ENCODE results near the gene RARA.

DNA sequence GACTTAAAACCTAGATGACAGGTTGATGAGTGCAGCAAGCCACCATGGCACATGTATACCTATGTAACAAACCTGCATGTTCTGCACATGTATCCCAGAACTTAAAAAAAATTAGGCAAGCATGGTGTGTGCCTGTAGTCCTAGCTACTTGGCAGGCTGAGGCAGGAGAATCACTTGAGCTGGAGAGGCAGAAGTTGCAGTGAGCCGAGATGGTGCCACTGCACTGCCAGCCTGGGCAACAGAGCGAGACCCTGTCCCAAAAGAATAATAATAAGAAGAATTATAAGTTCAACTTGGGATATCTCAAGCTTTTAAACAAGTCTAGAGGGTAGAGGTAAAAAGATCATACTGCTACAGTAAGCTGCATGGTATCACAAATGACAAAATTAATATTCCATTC is 11.5 kb upstream of the RARA start:
- TF ChIP-seq EZH2 (IDR thresholded peaks at IDR 0.05; ENCODE audit: borderline replicate concordance, insufficient read depth, low read length, poor library complexity, severe bottlenecking), result no peak
- TF ChIP-seq, protein P1, sequence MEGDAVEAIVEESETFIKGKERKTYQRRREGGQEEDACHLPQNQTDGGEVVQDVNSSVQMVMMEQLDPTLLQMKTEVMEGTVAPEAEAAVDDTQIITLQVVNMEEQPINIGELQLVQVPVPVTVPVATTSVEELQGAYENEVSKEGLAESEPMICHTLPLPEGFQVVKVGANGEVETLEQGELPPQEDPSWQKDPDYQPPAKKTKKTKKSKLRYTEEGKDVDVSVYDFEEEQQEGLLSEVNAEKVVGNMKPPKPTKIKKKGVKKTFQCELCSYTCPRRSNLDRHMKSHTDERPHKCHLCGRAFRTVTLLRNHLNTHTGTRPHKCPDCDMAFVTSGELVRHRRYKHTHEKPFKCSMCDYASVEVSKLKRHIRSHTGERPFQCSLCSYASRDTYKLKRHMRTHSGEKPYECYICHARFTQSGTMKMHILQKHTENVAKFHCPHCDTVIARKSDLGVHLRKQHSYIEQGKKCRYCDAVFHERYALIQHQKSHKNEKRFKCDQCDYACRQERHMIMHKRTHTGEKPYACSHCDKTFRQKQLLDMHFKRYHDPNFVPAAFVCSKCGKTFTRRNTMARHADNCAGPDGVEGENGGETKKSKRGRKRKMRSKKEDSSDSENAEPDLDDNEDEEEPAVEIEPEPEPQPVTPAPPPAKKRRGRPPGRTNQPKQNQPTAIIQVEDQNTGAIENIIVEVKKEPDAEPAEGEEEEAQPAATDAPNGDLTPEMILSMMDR (IDR thresholded peaks at IDR 0.05; ENCODE audit: poor library complexity, severe bottlenecking), result no peak
- TF ChIP-seq MXI1 (conservative IDR thresholded peaks at IDR 0.05; ENCODE audit: poor library complexity, severe bottlenecking), result no peak
- no peak for TF ChIP-seq EP300 (conservative IDR thresholded peaks at IDR 0.05; ENCODE audit: poor library complexity, severe bottlenecking)
